ENCODE measurements around the gene KDM6B. TPM values are rescaled to one million over a fixed set of nuclear protein-coding genes. Genes with fewer than 3 reads are reported as not detected.

KDM6B gene
- total RNA-seq, 5 donors from 2014 or later (not counting 1 experiment from before 2014, with no cell fraction given), result 87.3 to 180 (median 108) TPM

DNA sequence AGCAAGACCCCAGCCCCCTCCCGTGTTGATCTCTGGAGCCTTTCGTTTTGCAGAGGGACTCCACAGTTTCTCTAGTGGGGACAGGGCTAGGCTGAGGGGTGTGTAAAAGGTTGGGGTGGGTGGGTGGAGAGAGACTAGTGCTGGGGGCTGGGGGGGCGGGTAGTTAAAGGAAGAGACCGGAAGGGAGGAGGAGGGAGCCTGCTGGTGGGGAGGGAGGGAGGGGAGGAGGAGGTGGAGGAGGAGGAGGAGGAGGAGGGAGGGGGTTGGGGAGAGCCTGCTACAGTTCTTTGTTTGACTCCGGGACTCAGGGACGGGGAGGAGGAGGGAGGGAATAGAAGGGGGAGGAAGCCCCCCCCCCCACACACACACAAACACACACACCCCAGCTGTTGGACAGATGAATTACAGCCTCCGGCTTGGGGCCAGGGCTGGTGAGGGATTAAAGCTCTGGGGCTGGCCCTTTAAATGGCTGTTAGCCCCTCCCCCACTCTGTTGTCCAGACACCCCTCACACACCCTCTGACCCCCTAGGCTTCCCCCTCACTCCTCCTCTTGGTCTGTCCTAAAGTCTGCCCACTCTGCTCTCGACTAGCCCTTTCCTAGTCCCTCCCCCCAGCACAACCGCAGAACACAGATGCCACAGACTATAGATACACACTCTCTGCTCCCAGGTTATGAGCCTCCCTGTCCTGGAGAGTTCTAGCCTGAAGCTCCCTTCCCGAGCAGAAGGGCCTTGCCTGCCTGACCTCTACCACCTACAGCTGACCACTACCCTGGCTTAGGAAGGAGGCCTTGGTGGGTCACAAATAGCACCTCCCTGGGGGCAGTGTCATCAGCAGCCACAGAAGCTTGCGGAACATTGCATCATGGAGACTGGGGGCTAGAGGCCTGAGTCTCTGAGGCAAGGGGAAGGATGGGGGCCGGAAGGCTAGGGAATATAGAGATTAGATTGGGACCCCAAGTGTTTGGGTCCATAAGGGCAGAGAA, 4.4 kb downstream of the KDM6B start:
- peaks cover 3% of the 10 kb centered on the region for H3K36me3 Mint-ChIP-seq
- Histone ChIP-seq H3K36me3 (ENCODE audit: control insufficient read depth in 2 of 2, extremely low read depth in 1 of 2, insufficient read depth in 1 of 2, low read length in 1 of 2) (peaks cover 0 to 11% of the 10 kb centered on the region in 2 donors), H3K27me3 (replicated peaks in 1 of 2; ENCODE audit: control insufficient read depth in 2 of 2, extremely low read depth in 1 of 2, insufficient read depth in 2 of 2, low read length in 1 of 2) (peaks cover 0 to 2% of the 10 kb centered on the region in 2 experiments), H3K9me3 (no peaks in the 10 kb centered on the region), H3K27ac (ENCODE audit: low read length) (peak overlapping the region; percentile 100), H3K4me3 (ENCODE audit: control insufficient read depth in 1 of 2, extremely low read depth in 1 of 2, low read length in 1 of 2) (peak overlapping the region; percentile 5 to 95), H3K4me1 (ENCODE audit: control insufficient read depth in 1 of 2, extremely low read depth in 1 of 2, insufficient read depth in 2 of 2, low read length in 2 of 2) (peaks cover 46 to 87% of the 10 kb centered on the region in 2 experiments)
- CTCF ChIA-PET, result interaction anchor here in 1 of 2 donors (0.6 kb wide), 1 partner anchor 19 kb away, joined by 3 read pairs; the partner anchor contains the start of gene NAA38
- H3K27me3 Mint-ChIP-seq, result no peaks in the 10 kb centered on the region
- no peaks in the 10 kb centered on the region for H3K9me3 Mint-ChIP-seq
- POLR2A ChIA-PET, result no interaction called here
- H3K27ac Mint-ChIP-seq, result peak overlapping the region; percentile 85 to 94
- peak overlapping the region; percentile 98 to 100 (median 98) for H3K4me3 Mint-ChIP-seq
- H3K4me1 Mint-ChIP-seq, result peaks cover 59 to 76% (median 66%) of the 10 kb centered on the region in 3 donors
- DNase-seq, result peak in 2 of 35 experiments; percentile 14 to 35
- WGBS (ENCODE audit: insufficient coverage), result 25% methylated on average over 4 of the region's 12 CpGs
- no peak for ATAC-seq (replicated peaks in 1 of 4)

DNA sequence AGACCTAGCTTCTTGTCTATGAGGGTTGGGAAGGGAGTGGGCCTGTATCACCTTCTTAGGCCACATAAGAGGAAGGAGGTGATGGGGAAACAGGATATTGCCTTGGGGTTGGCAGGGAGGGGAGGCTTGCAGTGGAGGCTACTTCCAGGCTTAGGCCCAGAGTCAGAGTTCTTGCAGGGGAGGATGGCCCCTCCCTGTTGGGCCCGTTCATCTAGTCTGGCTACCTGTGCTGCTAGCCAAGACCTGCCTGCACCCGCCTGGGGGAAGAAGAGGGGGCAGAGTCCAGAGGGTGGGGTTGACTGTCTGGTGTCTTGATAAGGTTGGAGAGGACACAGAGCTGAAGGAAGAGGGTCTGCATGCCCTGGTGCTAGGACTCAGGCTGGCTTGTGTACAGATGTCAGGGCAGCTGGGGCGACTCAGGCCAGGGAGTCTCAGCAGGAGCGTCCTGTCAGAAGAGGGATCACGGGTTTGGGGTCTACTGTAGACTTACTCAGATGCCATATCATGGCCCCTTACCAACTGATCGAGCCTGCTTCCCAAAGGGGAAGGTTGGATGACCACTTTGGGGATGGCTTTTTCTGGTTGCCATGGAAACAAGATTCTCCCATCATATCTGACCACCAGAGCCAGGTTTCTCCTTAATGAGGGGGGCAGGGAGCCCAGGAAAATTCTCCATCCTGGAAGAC, 5.3 kb downstream of the KDM6B start:
- peak in 1 of 35 experiments; percentile 39 for DNase-seq
- ChIA-PET POLR2A (no interaction called here), CTCF (no interaction called here)
- peak overlapping the region; percentile 100 for H3K27ac ChIP-seq (ENCODE audit: low read length)
- H3K9me3 ChIP-seq, result no peaks in the 10 kb centered on the region
- H3K27me3 ChIP-seq (replicated peaks in 1 of 2; ENCODE audit: control insufficient read depth in 2 of 2, extremely low read depth in 1 of 2, insufficient read depth in 2 of 2, low read length in 1 of 2), result no peaks in the 10 kb centered on the region
- Mint-ChIP-seq H3K27me3 (no peaks in the 10 kb centered on the region), H3K4me1 (peaks cover 60 to 82% (median 68%) of the 10 kb centered on the region in 3 donors), H3K27ac (peak overlapping the region; percentile 85 to 94), H3K9me3 (no peaks in the 10 kb centered on the region), H3K36me3 (peaks cover 3% of the 10 kb centered on the region), H3K4me3 (peak overlapping the region; percentile 21 to 100 (median 58))
- H3K4me1 ChIP-seq (ENCODE audit: control insufficient read depth in 1 of 2, extremely low read depth in 1 of 2, insufficient read depth in 2 of 2, low read length in 2 of 2), result peaks cover 43 to 86% of the 10 kb centered on the region in 2 experiments
- ATAC-seq (replicated peaks in 1 of 4), result no peak
- 68% methylated on average over 3 of the region's 6 CpGs for WGBS (ENCODE audit: insufficient coverage)
- H3K4me3 ChIP-seq (ENCODE audit: control insufficient read depth in 1 of 2, extremely low read depth in 1 of 2, low read length in 1 of 2), result peak overlapping the region in 1 of 2 donors; percentile 52
- peaks cover 0 to 11% of the 10 kb centered on the region in 2 donors for H3K36me3 ChIP-seq (ENCODE audit: control insufficient read depth in 2 of 2, extremely low read depth in 1 of 2, insufficient read depth in 1 of 2, low read length in 1 of 2)

DNA sequence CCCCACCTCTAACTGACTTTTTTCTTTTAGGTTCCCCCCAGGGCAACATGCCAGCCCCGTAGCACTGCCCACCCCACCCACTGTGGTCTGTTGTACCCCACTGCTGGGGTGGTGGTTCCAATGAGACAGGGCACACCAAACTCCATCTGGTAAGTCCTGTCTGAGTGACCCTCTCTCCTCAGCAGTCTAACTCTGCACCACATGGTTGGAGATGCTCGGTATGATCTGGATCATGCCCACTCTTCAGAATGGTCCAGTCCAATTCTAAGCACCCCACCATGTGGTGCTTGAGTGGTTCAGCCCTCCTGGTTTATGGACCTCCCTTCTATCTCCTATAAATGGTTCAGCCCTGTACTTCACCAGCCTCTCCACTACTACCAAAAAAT, 5.9 kb downstream of the KDM6B start:
- ATAC-seq (replicated peaks in 1 of 4) (no peak), DNase-seq (peak in 2 of 35 experiments; percentile 24 to 48)
- Mint-ChIP-seq H3K36me3 (peaks cover 3% of the 10 kb centered on the region), H3K9me3 (no peaks in the 10 kb centered on the region), H3K27me3 (no peaks in the 10 kb centered on the region), H3K4me3 (peak overlapping the region in 1 of 3 donors; percentile 100), H3K27ac (peak overlapping the region; percentile 93 to 94), H3K4me1 (peaks cover 61 to 82% (median 70%) of the 10 kb centered on the region in 3 donors)
- Histone ChIP-seq H3K27me3 (replicated peaks in 1 of 2; ENCODE audit: control insufficient read depth in 2 of 2, extremely low read depth in 1 of 2, insufficient read depth in 2 of 2, low read length in 1 of 2) (no peaks in the 10 kb centered on the region), H3K36me3 (ENCODE audit: control insufficient read depth in 2 of 2, extremely low read depth in 1 of 2, insufficient read depth in 1 of 2, low read length in 1 of 2) (peaks cover 0 to 11% of the 10 kb centered on the region in 2 donors), H3K4me3 (ENCODE audit: control insufficient read depth in 1 of 2, extremely low read depth in 1 of 2, low read length in 1 of 2) (no peak overlapping the region), H3K9me3 (no peaks in the 10 kb centered on the region), H3K27ac (ENCODE audit: low read length) (peak overlapping the region; percentile 100), H3K4me1 (ENCODE audit: control insufficient read depth in 1 of 2, extremely low read depth in 1 of 2, insufficient read depth in 2 of 2, low read length in 2 of 2) (peaks cover 45 to 86% of the 10 kb centered on the region in 2 experiments)
- ChIA-PET POLR2A (no interaction called here), CTCF (no interaction called here)
- 100% methylated on average over 1 of the region's 2 CpGs for WGBS (ENCODE audit: insufficient coverage)

DNA sequence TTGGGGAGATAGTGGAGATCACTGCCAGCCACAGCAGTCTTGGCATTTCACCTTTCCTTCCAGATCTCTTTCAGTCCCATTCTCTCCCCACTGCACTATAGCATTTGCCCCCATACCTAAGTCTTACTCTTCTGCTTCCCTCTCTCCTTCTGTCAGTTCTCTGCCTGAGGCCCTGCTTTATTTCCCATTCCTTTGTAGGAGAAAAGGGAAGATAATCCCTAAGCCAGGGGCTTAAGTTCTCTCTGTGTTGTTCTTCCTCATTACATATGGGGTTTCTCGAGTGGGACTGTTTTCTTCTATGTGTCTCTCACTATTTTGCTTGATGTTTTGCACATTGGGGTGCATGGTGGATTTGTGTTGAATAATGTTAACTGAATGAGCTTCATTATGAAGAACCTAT, 6.4 kb downstream of the KDM6B start:
- peak overlapping the region; percentile 93 to 94 for H3K27ac Mint-ChIP-seq
- ChIA-PET CTCF (interaction anchor here in 1 of 2 donors (0.7 kb wide), 1 partner anchor 16 kb away, joined by 3 read pairs; no protein-coding TSS in a partner anchor), POLR2A (interaction anchor here in 1 of 2 donors (1.3 kb wide), 1 partner anchor 17 kb away, joined by 3 read pairs; the partner anchor contains the start of gene NAA38)
- peak overlapping the region; percentile 82 to 100 (median 87) for H3K4me3 Mint-ChIP-seq
- no peaks in the 10 kb centered on the region for H3K9me3 ChIP-seq
- H3K27ac ChIP-seq (ENCODE audit: low read length), result peak overlapping the region; percentile 100
- H3K36me3 ChIP-seq (ENCODE audit: control insufficient read depth in 2 of 2, extremely low read depth in 1 of 2, insufficient read depth in 1 of 2, low read length in 1 of 2), result peaks cover under 1 to 16% of the 10 kb centered on the region in 2 donors
- H3K4me3 ChIP-seq (ENCODE audit: control insufficient read depth in 1 of 2, extremely low read depth in 1 of 2, low read length in 1 of 2), result peak overlapping the region in 1 of 2 donors; percentile 28
- no CpG with 5 or more reads among the region's 1 CpG for WGBS (ENCODE audit: insufficient coverage)
- peaks cover 64 to 82% (median 74%) of the 10 kb centered on the region in 3 donors for H3K4me1 Mint-ChIP-seq
- no peaks in the 10 kb centered on the region for H3K27me3 Mint-ChIP-seq
- ATAC-seq (replicated peaks in 1 of 4) (no peak), DNase-seq (no peak)
- peaks cover 3% of the 10 kb centered on the region for H3K36me3 Mint-ChIP-seq
- peaks cover 51 to 91% of the 10 kb centered on the region in 2 experiments for H3K4me1 ChIP-seq (ENCODE audit: control insufficient read depth in 1 of 2, extremely low read depth in 1 of 2, insufficient read depth in 2 of 2, low read length in 2 of 2)
- no peaks in the 10 kb centered on the region for H3K9me3 Mint-ChIP-seq
- no peaks in the 10 kb centered on the region for H3K27me3 ChIP-seq (replicated peaks in 1 of 2; ENCODE audit: control insufficient read depth in 2 of 2, extremely low read depth in 1 of 2, insufficient read depth in 2 of 2, low read length in 1 of 2)

DNA sequence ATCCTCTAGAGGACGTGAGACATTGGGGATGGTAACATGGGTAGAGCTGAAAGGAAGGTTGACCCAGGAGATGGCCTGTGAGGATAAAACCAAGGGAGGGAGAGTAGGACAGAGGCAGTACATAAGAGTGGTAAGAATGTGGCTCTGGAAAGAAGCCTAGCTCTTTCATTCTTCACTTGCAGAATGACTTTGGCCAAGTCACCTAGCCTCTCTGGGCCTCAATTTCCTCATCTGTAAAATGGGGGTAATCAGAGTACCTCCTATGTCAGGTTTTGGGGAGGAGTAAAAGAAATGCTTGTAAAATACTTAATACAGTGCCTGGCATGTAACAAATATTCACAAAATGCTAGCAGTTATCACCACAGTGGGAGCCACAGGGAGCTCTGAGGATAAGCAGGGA, 6.9 kb downstream of the KDM6B start:
- peak overlapping the region; percentile 93 to 94 for H3K27ac Mint-ChIP-seq
- H3K27me3 ChIP-seq (replicated peaks in 1 of 2; ENCODE audit: control insufficient read depth in 2 of 2, extremely low read depth in 1 of 2, insufficient read depth in 2 of 2, low read length in 1 of 2), result no peaks in the 10 kb centered on the region
- H3K27ac ChIP-seq (ENCODE audit: low read length), result peak overlapping the region; percentile 100
- peaks cover 53 to 91% of the 10 kb centered on the region in 2 experiments for H3K4me1 ChIP-seq (ENCODE audit: control insufficient read depth in 1 of 2, extremely low read depth in 1 of 2, insufficient read depth in 2 of 2, low read length in 2 of 2)
- DNase-seq (peak in 1 of 35 experiments; percentile 16), ATAC-seq (replicated peaks in 1 of 4) (no peak)
- H3K4me1 Mint-ChIP-seq, result peaks cover 67 to 82% (median 78%) of the 10 kb centered on the region in 3 donors
- no peaks in the 10 kb centered on the region for H3K9me3 Mint-ChIP-seq
- no CpG with 5 or more reads among the region's 1 CpG for WGBS (ENCODE audit: insufficient coverage)
- H3K36me3 ChIP-seq (ENCODE audit: control insufficient read depth in 2 of 2, extremely low read depth in 1 of 2, insufficient read depth in 1 of 2, low read length in 1 of 2), result peaks cover 3 to 20% of the 10 kb centered on the region in 2 donors
- H3K4me3 ChIP-seq (ENCODE audit: control insufficient read depth in 1 of 2, extremely low read depth in 1 of 2, low read length in 1 of 2), result peak overlapping the region in 1 of 2 donors; percentile 33
- H3K36me3 Mint-ChIP-seq, result peaks cover 3% of the 10 kb centered on the region
- ChIA-PET CTCF (interaction anchor here in 1 of 2 donors (0.7 kb wide), 1 partner anchor 16 kb away, joined by 3 read pairs; no protein-coding TSS in a partner anchor), POLR2A (interaction anchor here in 1 of 2 donors (1.3 kb wide), 1 partner anchor 16 kb away, joined by 3 read pairs; the partner anchor contains the start of gene NAA38)
- no peaks in the 10 kb centered on the region for H3K9me3 ChIP-seq
- H3K4me3 Mint-ChIP-seq, result peak overlapping the region; percentile 82 to 100 (median 87)
- H3K27me3 Mint-ChIP-seq, result no peaks in the 10 kb centered on the region

Measured in T-cell (primary cell).